ENCODE data around the gene PARP12.

Gene PARP12

GRCh38 chr7:140019606-140020005 is 43.1 kb downstream of the PARP12 start:
- no peak overlapping the region for H3K9ac ChIP-seq (ENCODE audit: low read length)
- no peaks in the 10 kb centered on the region for H3K79me1 ChIP-seq (ENCODE audit: low read length)
- H2BK120ac ChIP-seq (ENCODE audit: low read depth, low read length) = no peak overlapping the region
- H2BK15ac ChIP-seq (replicated peaks; ENCODE audit: low read depth) = no peak overlapping the region
- no peaks in the 10 kb centered on the region for H3K4me1 ChIP-seq (ENCODE audit: control insufficient read depth, low read depth, low read length)
- H3K36me3 ChIP-seq (ENCODE audit: control insufficient read depth, insufficient read depth, low read length) = no peaks in the 10 kb centered on the region
- no peak overlapping the region for H3K27ac ChIP-seq (ENCODE audit: low read depth, low read length)
- no peak overlapping the region for H4K8ac ChIP-seq (ENCODE audit: low read depth, low read length)
- H3K4me2 ChIP-seq (ENCODE audit: low read length) = no peak overlapping the region
- no peak overlapping the region for H4K5ac ChIP-seq (ENCODE audit: low read length)
- H3K4ac ChIP-seq (ENCODE audit: low read depth, low read length) = no peak overlapping the region
- WGBS (ENCODE audit: extremely low coverage, insufficient coverage, low lambda C conversion rate) = no CpG with 5 or more reads among the region's 3 CpGs
- H3K79me2 ChIP-seq (ENCODE audit: control insufficient read depth, insufficient read depth, low read length) = no peaks in the 10 kb centered on the region
- no peak overlapping the region for H2BK5ac ChIP-seq (ENCODE audit: low read length)
- no peaks in the 10 kb centered on the region for H3K27me3 ChIP-seq (ENCODE audit: insufficient read depth, low read length, poor library complexity)
- no peak overlapping the region for H3K23ac ChIP-seq (ENCODE audit: low read length)
- no peak overlapping the region for H3K4me3 ChIP-seq (ENCODE audit: low read length)
- DNase-seq = no peak
- no peak overlapping the region for H3K18ac ChIP-seq (ENCODE audit: low read length)
- no peak overlapping the region for H2AK5ac ChIP-seq (ENCODE audit: low read length)
- no peak overlapping the region for H3K56ac ChIP-seq (ENCODE audit: low read length)

- no peak overlapping the region for H2BK120ac ChIP-seq (ENCODE audit: low read depth, low read length)
- DNase-seq = no peak
- H3K4ac ChIP-seq (ENCODE audit: low read depth, low read length) = no peak overlapping the region
- no peak overlapping the region for H3K27ac ChIP-seq (ENCODE audit: low read depth, low read length)
- H3K79me1 ChIP-seq (ENCODE audit: low read length) = no peaks in the 10 kb centered on the region
- no peak overlapping the region for H2BK15ac ChIP-seq (replicated peaks; ENCODE audit: low read depth)
- H3K79me2 ChIP-seq (ENCODE audit: control insufficient read depth, insufficient read depth, low read length) = no peaks in the 10 kb centered on the region
- no peak overlapping the region for H3K4me2 ChIP-seq (ENCODE audit: low read length)
- no peak overlapping the region for H4K5ac ChIP-seq (ENCODE audit: low read length)
- H3K9ac ChIP-seq (ENCODE audit: low read length) = no peak overlapping the region
- no peak overlapping the region for H3K18ac ChIP-seq (ENCODE audit: low read length)
- H3K4me3 ChIP-seq (ENCODE audit: low read length) = no peak overlapping the region
- no peak overlapping the region for H2BK5ac ChIP-seq (ENCODE audit: low read length)
- no peak overlapping the region for H4K8ac ChIP-seq (ENCODE audit: low read depth, low read length)
- no peaks in the 10 kb centered on the region for H3K4me1 ChIP-seq (ENCODE audit: control insufficient read depth, low read depth, low read length)
- no peak overlapping the region for H2AK5ac ChIP-seq (ENCODE audit: low read length)
- whole genome bisulfite sequencing (ENCODE audit: extremely low coverage, insufficient coverage, low lambda C conversion rate) = no CpG with 5 or more reads among the region's 11 CpGs
- no peak overlapping the region for H3K56ac ChIP-seq (ENCODE audit: low read length)
- no peaks in the 10 kb centered on the region for H3K36me3 ChIP-seq (ENCODE audit: control insufficient read depth, insufficient read depth, low read length)
- no peak overlapping the region for H3K23ac ChIP-seq (ENCODE audit: low read length)
- no peaks in the 10 kb centered on the region for H3K27me3 ChIP-seq (ENCODE audit: insufficient read depth, low read length, poor library complexity)
Measured at GRCh38 chr7:140019172-140019571, 43.6 kb downstream of the PARP12 start.

DNA sequence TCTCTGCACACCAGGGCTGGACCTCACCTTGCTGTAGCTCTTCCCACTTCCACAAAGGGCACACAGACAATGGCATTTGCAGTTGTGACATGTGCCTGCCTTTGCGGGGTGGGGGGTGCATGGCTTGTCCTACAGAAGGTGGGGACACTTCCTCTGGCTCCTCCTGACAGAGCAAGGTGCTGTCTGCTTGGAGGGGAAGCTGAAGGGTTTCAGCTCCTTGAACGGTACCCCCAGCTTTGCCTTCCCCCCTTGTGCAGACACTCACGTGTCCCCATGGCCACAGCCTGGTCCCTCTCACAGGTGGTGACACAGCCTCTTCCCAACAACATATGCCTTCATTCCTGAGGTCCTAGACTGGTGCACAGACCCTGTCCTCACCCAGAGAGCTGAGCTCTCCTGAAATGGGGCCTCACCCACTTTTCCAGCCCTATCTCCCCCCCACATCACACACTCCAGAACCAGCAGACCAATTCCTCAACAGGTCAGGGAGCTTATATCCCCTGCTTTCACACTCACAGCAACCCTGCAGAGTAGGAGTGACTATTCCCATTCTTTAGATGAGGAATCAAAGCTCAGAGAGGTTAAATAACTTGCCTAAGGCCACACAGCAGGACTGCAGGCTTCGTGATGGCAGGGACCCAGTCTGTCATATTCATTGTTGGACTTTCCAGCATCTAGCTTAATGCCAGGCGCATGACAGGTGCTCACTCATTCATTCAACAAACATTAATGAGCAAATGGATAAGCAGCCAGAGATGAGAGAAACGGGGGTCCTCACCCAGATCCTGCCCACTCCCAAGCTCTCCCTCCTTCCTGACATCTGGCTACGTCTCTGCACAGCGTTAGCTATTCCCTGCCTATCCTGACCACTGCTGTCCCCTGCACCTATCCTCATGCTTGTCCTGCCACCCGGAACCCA is 44.4 kb downstream of the PARP12 start:
- Histone ChIP-seq H3K79me2 (ENCODE audit: control insufficient read depth, insufficient read depth, low read length) (no peaks in the 10 kb centered on the region), H3K4me2 (ENCODE audit: low read length) (no peak overlapping the region), H2BK120ac (ENCODE audit: low read depth, low read length) (no peak overlapping the region), H3K27ac (ENCODE audit: low read depth, low read length) (no peak overlapping the region), H3K56ac (ENCODE audit: low read length) (no peak overlapping the region), H3K79me1 (ENCODE audit: low read length) (no peaks in the 10 kb centered on the region), H3K4me3 (ENCODE audit: low read length) (no peak overlapping the region), H3K18ac (ENCODE audit: low read length) (no peak overlapping the region), H3K4ac (ENCODE audit: low read depth, low read length) (no peak overlapping the region), H2AK5ac (ENCODE audit: low read length) (no peak overlapping the region), H4K8ac (ENCODE audit: low read depth, low read length) (no peak overlapping the region), H3K27me3 (ENCODE audit: insufficient read depth, low read length, poor library complexity) (no peaks in the 10 kb centered on the region), H3K9ac (ENCODE audit: low read length) (no peak overlapping the region), H4K5ac (ENCODE audit: low read length) (no peak overlapping the region), H3K23ac (ENCODE audit: low read length) (no peak overlapping the region), H3K36me3 (ENCODE audit: control insufficient read depth, insufficient read depth, low read length) (no peaks in the 10 kb centered on the region), H2BK15ac (replicated peaks; ENCODE audit: low read depth) (no peak overlapping the region), H3K4me1 (ENCODE audit: control insufficient read depth, low read depth, low read length) (no peaks in the 10 kb centered on the region), H2BK5ac (ENCODE audit: low read length) (no peak overlapping the region)
- no peak for DNase-seq
- no CpG with 5 or more reads among the region's 9 CpGs for WGBS (ENCODE audit: extremely low coverage, insufficient coverage, low lambda C conversion rate)

DNA sequence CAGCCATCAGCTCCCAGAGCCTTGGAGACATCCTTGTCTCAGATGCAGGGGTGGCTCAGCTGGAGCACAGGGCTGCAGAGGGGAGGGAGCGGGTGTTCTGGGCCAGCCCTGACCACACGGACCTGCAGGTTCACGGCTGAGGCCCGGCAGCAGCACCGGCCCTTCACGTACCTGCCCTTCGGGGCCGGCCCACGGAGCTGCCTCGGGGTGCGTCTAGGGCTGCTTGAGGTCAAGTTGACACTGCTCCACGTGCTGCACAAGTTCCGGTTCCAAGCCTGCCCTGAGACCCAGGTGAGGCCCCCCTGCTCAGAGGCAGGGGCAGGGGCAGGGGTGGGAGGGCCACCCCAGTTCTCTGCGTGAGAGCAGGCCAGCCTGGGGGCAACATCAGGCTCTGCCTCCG is 45.2 kb downstream of the PARP12 start:
- Histone ChIP-seq H3K27me3 (ENCODE audit: insufficient read depth, low read length, poor library complexity) (no peaks in the 10 kb centered on the region), H2BK15ac (replicated peaks; ENCODE audit: low read depth) (no peak overlapping the region), H3K27ac (ENCODE audit: low read depth, low read length) (no peak overlapping the region), H3K4me2 (ENCODE audit: low read length) (no peak overlapping the region), H3K18ac (ENCODE audit: low read length) (no peak overlapping the region), H3K56ac (ENCODE audit: low read length) (no peak overlapping the region), H3K23ac (ENCODE audit: low read length) (no peak overlapping the region), H4K5ac (ENCODE audit: low read length) (no peak overlapping the region), H3K4me3 (ENCODE audit: low read length) (no peak overlapping the region), H2BK120ac (ENCODE audit: low read depth, low read length) (no peak overlapping the region), H3K4me1 (ENCODE audit: control insufficient read depth, low read depth, low read length) (no peaks in the 10 kb centered on the region), H4K8ac (ENCODE audit: low read depth, low read length) (no peak overlapping the region), H3K9ac (ENCODE audit: low read length) (no peak overlapping the region), H3K79me2 (ENCODE audit: control insufficient read depth, insufficient read depth, low read length) (no peaks in the 10 kb centered on the region), H2AK5ac (ENCODE audit: low read length) (no peak overlapping the region), H3K4ac (ENCODE audit: low read depth, low read length) (no peak overlapping the region), H3K79me1 (ENCODE audit: low read length) (no peaks in the 10 kb centered on the region), H3K36me3 (ENCODE audit: control insufficient read depth, insufficient read depth, low read length) (no peaks in the 10 kb centered on the region), H2BK5ac (ENCODE audit: low read length) (no peak overlapping the region)
- WGBS (ENCODE audit: extremely low coverage, insufficient coverage, low lambda C conversion rate) = no CpG with 5 or more reads among the region's 15 CpGs
- DNase-seq = no peak

DNA sequence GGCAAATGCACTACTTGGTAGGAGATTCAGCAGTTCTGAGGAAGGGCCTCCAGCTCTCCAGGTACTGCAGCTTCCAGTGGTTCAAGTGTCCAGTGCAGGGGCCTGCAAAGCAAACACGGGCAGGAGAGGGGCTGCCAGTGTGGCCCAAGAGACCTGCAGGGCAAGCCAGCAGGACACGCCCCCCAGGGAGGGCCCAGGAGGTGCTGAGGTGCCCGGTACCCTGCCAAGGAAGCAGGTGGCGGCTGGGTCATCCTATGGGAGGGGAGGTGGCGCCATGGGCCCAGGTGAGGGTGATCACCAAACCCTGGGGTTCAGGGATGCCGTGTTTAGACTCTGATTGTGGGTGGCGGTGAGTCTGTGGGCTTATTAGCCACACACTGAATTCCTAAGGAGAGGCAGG is 45.7 kb downstream of the PARP12 start:
- H3K4ac ChIP-seq (ENCODE audit: low read depth, low read length) = no peak overlapping the region
- no peak overlapping the region for H2BK5ac ChIP-seq (ENCODE audit: low read length)
- H3K9ac ChIP-seq (ENCODE audit: low read length) = no peak overlapping the region
- H3K79me1 ChIP-seq (ENCODE audit: low read length) = no peaks in the 10 kb centered on the region
- H3K36me3 ChIP-seq (ENCODE audit: control insufficient read depth, insufficient read depth, low read length) = no peaks in the 10 kb centered on the region
- DNase-seq = no peak
- H3K4me1 ChIP-seq (ENCODE audit: control insufficient read depth, low read depth, low read length) = peaks cover 2% of the 10 kb centered on the region
- H3K27ac ChIP-seq (ENCODE audit: low read depth, low read length) = no peak overlapping the region
- H2AK5ac ChIP-seq (ENCODE audit: low read length) = no peak overlapping the region
- H4K5ac ChIP-seq (ENCODE audit: low read length) = no peak overlapping the region
- no peak overlapping the region for H3K23ac ChIP-seq (ENCODE audit: low read length)
- no peaks in the 10 kb centered on the region for H3K27me3 ChIP-seq (ENCODE audit: insufficient read depth, low read length, poor library complexity)
- no peak overlapping the region for H3K18ac ChIP-seq (ENCODE audit: low read length)
- H2BK120ac ChIP-seq (ENCODE audit: low read depth, low read length) = no peak overlapping the region
- WGBS (ENCODE audit: extremely low coverage, insufficient coverage, low lambda C conversion rate) = no CpG with 5 or more reads among the region's 7 CpGs
- H3K4me2 ChIP-seq (ENCODE audit: low read length) = no peak overlapping the region
- H2BK15ac ChIP-seq (replicated peaks; ENCODE audit: low read depth) = no peak overlapping the region
- no peak overlapping the region for H4K8ac ChIP-seq (ENCODE audit: low read depth, low read length)
- H3K4me3 ChIP-seq (ENCODE audit: low read length) = no peak overlapping the region
- H3K56ac ChIP-seq (ENCODE audit: low read length) = no peak overlapping the region
- H3K79me2 ChIP-seq (ENCODE audit: control insufficient read depth, insufficient read depth, low read length) = no peaks in the 10 kb centered on the region

DNA sequence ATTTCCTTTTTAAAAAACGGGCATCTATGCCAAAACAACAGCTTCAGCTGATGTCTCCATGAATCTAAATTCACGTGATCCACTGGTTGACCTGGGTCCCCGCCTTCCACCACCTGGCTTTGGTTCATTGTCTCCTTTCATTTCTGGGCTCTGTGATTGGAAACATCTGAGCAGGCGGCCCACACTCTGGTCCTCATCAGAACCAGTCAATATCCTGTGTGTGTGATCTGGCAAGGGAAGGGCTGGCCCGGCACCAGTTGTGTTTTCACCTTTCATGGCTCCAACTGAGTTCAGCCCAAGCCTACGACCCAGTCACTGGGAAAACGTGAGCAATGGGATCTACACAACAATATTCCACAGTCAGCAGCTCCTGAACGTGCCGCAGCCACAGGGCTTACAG is 46.2 kb downstream of the PARP12 start:
- H2BK15ac ChIP-seq (replicated peaks; ENCODE audit: low read depth) = no peak overlapping the region
- DNase-seq = no peak
- H2AK5ac ChIP-seq (ENCODE audit: low read length) = no peak overlapping the region
- no peak overlapping the region for H3K27ac ChIP-seq (ENCODE audit: low read depth, low read length)
- H3K9ac ChIP-seq (ENCODE audit: low read length) = no peak overlapping the region
- no peak overlapping the region for H3K4ac ChIP-seq (ENCODE audit: low read depth, low read length)
- H3K18ac ChIP-seq (ENCODE audit: low read length) = no peak overlapping the region
- no peaks in the 10 kb centered on the region for H3K79me2 ChIP-seq (ENCODE audit: control insufficient read depth, insufficient read depth, low read length)
- H3K27me3 ChIP-seq (ENCODE audit: insufficient read depth, low read length, poor library complexity) = no peaks in the 10 kb centered on the region
- no peak overlapping the region for H2BK120ac ChIP-seq (ENCODE audit: low read depth, low read length)
- WGBS (ENCODE audit: extremely low coverage, insufficient coverage, low lambda C conversion rate) = no CpG with 5 or more reads among the region's 9 CpGs
- peaks cover 3% of the 10 kb centered on the region for H3K4me1 ChIP-seq (ENCODE audit: control insufficient read depth, low read depth, low read length)
- H3K4me2 ChIP-seq (ENCODE audit: low read length) = no peak overlapping the region
- H3K4me3 ChIP-seq (ENCODE audit: low read length) = no peak overlapping the region
- H3K79me1 ChIP-seq (ENCODE audit: low read length) = no peaks in the 10 kb centered on the region
- no peak overlapping the region for H4K5ac ChIP-seq (ENCODE audit: low read length)
- H3K36me3 ChIP-seq (ENCODE audit: control insufficient read depth, insufficient read depth, low read length) = no peaks in the 10 kb centered on the region
- no peak overlapping the region for H4K8ac ChIP-seq (ENCODE audit: low read depth, low read length)
- no peak overlapping the region for H2BK5ac ChIP-seq (ENCODE audit: low read length)
- no peak overlapping the region for H3K56ac ChIP-seq (ENCODE audit: low read length)
- no peak overlapping the region for H3K23ac ChIP-seq (ENCODE audit: low read length)
